IPS-20b (cell line): ENCODE measurements around the gene NPIPA1.
"Not testable (repeated sequence)": the region's sequence is repeated elsewhere in the genome, so short reads cannot be mapped to it uniquely, and the experiment has no call there.

ENCODE experiments used
- H3K27ac ChIP-seq: one replicate; pipeline ENCODE4 v1.5.1; 2013; ENCODE audit warnings: low read length
- H3K27me3 ChIP-seq: 2 replicates; pipeline ENCODE4 v1.6.1; 2013; ENCODE audit warnings: mild to moderate bottlenecking, low read length, inconsistent platforms; ENCODE audit not compliant: insufficient read depth
- H3K36me3 ChIP-seq: 2 replicates; pipeline ENCODE4 v1.6.1; 2013; ENCODE audit warnings: low read depth, mild to moderate bottlenecking, inconsistent platforms, low read length, moderate library complexity; ENCODE audit not compliant: insufficient read depth
- H3K4me1 ChIP-seq: 2 replicates; pipeline ENCODE4 v1.6.1; 2013; ENCODE audit warnings: mild to moderate bottlenecking, control low read depth, inconsistent platforms, low read length, moderate library complexity; ENCODE audit not compliant: insufficient read depth
- H3K4me3 ChIP-seq: 2 replicates; pipeline ENCODE4 v1.5.1; 2013; ENCODE audit warnings: mild to moderate bottlenecking, low read length, inconsistent platforms
- H3K9ac ChIP-seq: 2 replicates; pipeline ENCODE4 v1.6.1; 2013; ENCODE audit warnings: low read depth, mild to moderate bottlenecking, inconsistent platforms, low read length, moderate library complexity
- H3K9me3 ChIP-seq: 2 replicates; pipeline ENCODE4 v1.6.1; 2013; ENCODE audit warnings: mild to moderate bottlenecking, low read depth, low read length, inconsistent platforms; ENCODE audit not compliant: insufficient read depth

NPIPA1 gene

DNA sequence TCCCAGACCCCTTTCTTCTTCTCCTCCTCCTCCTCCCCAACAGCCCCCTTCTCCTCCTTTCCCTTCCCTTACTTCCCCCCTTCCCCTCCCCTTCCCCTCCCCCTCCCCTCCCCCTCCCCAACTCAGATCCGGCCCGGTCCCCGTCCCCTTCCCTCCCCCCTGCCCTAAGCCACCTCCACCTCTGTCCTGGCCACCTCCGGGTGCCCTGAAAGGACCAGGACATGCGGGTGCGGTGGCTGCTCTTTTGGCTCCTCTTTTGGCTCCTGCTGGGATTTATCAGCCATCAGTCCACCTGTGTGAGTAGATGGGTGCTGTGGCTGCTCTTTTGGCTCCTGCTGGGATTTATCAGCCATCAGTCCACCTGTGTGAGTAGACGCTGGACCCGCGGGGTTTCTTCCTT, 751 bp downstream of the NPIPA1 start:
- H3K9ac ChIP-seq, H3K27me3 ChIP-seq, H3K4me1 ChIP-seq, H3K4me3 ChIP-seq, H3K9me3 ChIP-seq, H3K27ac ChIP-seq, H3K36me3 ChIP-seq: not testable (repeated sequence)

DNA sequence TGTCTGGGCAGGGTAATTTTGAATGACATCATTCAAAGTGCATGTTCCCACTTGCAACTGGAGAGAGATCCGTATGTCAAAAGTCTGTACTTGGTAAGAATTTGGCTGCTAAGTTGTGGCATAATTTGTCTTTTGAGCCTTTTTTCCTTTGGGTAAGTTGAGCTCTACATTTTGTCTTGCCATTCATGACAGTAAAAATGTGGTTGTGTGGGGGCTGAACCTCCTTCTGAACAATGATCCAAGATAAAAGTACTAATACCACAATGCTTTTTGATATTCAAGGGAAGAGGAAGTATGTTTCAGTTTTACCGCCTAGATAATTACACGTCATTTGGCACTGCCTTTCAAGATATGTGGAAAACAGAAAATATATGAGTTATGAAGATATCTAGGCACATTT, 5.4 kb downstream of the NPIPA1 start:
- not testable (repeated sequence) for H3K9ac ChIP-seq, H3K27ac ChIP-seq, H3K36me3 ChIP-seq, H3K27me3 ChIP-seq, H3K4me3 ChIP-seq, H3K9me3 ChIP-seq, H3K4me1 ChIP-seq

- no peaks in the 10 kb centered on the region for H3K9me3 ChIP-seq
These were observed 18.4 kb downstream of the NPIPA1 start for GRCh38 chr16:14955546-14956231.

GRCh38 chr16:14957576-14958322, 20.5 kb downstream of the NPIPA1 start:
- H3K27me3 ChIP-seq, result no peaks in the 10 kb centered on the region
- H3K9me3 ChIP-seq, result no peaks in the 10 kb centered on the region
- H3K36me3 ChIP-seq, result no peaks in the 10 kb centered on the region
- no peak overlapping the region for H3K27ac ChIP-seq
- H3K4me3 ChIP-seq, result no peak overlapping the region
- no peaks in the 10 kb centered on the region for H3K4me1 ChIP-seq
- H3K9ac ChIP-seq, result no peak overlapping the region

More at GRCh38 chr16:14955546-14956231, 18.4 kb downstream of the NPIPA1 start:
- Histone ChIP-seq H3K4me1 (no peaks in the 10 kb centered on the region), H3K9ac (no peak overlapping the region), H3K27ac (no peak overlapping the region), H3K4me3 (no peak overlapping the region), H3K36me3 (no peaks in the 10 kb centered on the region), H3K27me3 (no peaks in the 10 kb centered on the region)

DNA sequence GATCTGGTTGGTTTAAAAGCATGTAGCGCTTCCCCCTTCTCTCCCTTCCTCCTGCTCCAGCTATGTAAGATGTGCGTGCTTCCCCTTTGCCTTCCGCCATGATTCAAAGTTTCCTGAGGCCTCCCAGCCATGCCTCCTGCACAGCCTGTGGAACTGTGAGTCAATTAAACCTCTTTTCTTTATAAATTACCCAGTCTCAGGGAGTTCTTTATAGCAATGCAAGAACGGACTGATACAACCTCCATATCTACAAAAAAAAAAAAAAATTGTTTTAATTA, 21.0 kb downstream of the NPIPA1 start:
- H3K9me3 ChIP-seq, result no peaks in the 10 kb centered on the region
- H3K4me1 ChIP-seq, result no peaks in the 10 kb centered on the region
- no peaks in the 10 kb centered on the region for H3K36me3 ChIP-seq
- H3K9ac ChIP-seq, result no peak overlapping the region
- H3K4me3 ChIP-seq, result no peak overlapping the region
- H3K27ac ChIP-seq, result no peak overlapping the region
- no peaks in the 10 kb centered on the region for H3K27me3 ChIP-seq

DNA sequence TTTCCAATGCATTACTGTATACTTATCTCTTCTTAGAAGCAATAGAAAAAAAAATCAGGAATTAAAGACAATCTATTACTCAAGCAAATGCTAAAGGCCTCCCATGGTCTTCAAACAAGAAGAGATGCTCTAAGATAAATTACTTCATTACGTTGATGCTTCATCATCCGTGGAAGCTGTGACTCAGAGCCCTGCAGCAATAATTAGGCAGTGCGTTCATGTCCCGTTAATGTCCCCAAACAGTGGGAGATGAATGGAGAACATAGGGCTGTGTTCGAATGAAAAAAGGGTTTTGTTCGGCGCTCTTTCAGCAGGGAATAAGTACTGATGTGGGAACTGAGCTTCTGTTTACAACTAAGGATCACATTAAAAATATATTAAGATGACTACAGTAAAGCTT, 21.7 kb downstream of the NPIPA1 start:
- Histone ChIP-seq H3K36me3 (no peaks in the 10 kb centered on the region), H3K4me3 (no peak overlapping the region), H3K4me1 (no peaks in the 10 kb centered on the region), H3K9ac (no peak overlapping the region), H3K27me3 (no peaks in the 10 kb centered on the region), H3K27ac (no peak overlapping the region), H3K9me3 (no peaks in the 10 kb centered on the region)

DNA sequence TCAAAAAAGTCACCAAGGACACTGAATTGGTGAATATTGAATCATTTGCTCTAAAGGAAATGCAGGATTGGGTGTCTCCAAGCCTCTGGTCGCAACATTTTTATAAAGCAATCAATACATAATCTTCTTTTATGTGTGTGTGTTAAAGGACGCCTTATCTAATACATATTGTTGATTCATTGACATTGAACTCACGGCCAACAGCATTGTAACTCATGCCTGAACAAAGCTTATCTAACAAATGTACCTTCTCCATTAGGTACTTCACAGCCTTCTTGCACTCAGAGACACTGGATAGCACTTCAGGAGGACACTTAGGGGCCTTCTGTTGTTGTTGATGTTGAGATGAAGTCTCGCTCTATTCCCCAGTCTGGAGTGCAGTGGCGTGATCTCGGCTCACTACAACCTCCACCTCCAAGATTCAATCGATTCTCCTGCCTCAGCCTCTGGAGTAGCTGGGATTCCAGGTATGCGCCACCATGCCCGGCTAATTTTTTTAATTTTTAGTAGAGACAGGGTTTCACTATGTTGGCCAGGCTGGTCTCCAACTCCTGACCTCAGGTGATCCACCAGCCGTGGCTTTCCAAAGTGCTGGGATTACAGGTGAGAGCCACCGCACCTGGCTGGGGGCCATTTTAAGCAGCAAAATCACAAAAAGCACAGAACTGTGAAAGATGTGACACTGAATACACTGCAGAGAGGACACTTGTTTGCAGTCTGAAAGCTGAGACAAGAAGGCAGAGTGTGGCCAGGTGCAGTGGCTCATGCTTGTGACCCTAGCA, 24.4 kb downstream of the NPIPA1 start:
- H3K9me3 ChIP-seq, result no peaks in the 10 kb centered on the region
- no peaks in the 10 kb centered on the region for H3K36me3 ChIP-seq
- no peaks in the 10 kb centered on the region for H3K4me1 ChIP-seq
- H3K9ac ChIP-seq, result no peak overlapping the region
- no peak overlapping the region for H3K27ac ChIP-seq
- no peak overlapping the region for H3K4me3 ChIP-seq
- H3K27me3 ChIP-seq, result no peaks in the 10 kb centered on the region

DNA sequence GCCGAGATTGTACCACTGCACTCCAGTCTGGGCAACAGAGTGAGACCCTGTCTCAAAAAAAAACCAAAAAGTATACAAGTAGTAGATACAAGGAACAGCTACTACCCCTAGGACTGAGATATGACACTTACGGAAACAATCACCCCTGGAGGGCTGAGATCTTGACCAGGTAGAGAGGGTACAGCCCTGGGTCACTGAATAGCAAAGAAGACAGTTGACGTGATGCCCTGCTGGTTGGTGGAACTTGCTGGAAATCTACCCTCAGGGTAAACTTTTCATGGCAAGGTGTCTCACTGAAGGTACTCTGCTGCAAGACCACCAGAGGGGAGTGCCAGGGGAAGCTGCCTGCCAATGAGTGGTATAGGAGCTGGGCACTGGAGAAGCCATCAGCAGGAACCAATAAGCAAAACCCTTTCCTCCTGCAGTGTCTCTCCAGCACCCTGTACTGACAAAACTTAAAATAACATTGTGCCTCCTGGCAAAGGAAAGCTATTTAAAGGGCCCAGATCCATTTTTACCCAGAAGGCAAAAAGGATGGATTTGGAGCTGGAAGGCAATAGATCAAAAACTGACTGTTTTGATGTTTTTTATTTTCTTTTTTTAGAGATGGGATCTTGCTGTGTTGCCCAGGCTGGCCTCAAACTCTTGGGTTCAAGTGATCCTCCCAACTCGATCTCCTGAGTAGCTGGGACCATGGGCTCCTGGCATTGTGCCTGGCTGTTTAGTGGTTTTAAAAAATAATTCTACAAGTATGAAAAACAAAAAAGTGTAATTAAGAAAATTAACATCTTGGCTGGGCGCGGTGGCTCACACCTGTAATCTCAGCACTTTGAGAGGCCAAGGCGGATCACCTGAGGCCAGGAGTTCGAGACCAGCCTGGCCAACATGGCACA, 26.3 kb downstream of the NPIPA1 start:
- H3K4me1 ChIP-seq, result no peaks in the 10 kb centered on the region
- H3K27ac ChIP-seq, result no peak overlapping the region
- H3K36me3 ChIP-seq, result no peaks in the 10 kb centered on the region
- no peaks in the 10 kb centered on the region for H3K9me3 ChIP-seq
- no peak overlapping the region for H3K4me3 ChIP-seq
- H3K27me3 ChIP-seq, result no peaks in the 10 kb centered on the region
- H3K9ac ChIP-seq, result no peak overlapping the region

DNA sequence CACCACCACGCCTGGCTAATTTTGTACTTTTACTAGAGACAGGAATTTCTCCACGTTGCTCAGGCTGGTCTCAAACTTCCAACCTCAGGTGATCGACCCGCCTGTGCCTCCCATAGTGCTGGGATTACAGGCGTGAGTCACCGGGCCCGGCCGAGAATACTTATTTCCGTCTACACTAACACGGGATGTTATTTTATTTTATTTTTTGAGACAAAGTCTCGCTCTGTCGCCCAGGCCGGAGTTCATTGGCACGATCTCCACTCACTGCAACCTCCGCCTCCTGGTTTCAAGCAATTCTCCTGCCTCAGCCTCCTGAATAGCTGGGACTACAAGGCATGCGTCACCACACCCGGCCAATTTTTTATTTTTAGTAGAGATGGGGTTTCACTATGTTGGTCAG, 28.1 kb downstream of the NPIPA1 start:
- no peaks in the 10 kb centered on the region for H3K9me3 ChIP-seq
- no peaks in the 10 kb centered on the region for H3K4me1 ChIP-seq
- no peak overlapping the region for H3K9ac ChIP-seq
- no peaks in the 10 kb centered on the region for H3K27me3 ChIP-seq
- H3K36me3 ChIP-seq, result no peaks in the 10 kb centered on the region
- H3K4me3 ChIP-seq, result no peak overlapping the region
- H3K27ac ChIP-seq, result no peak overlapping the region

GRCh38 chr16:14969795-14970194, 32.6 kb downstream of the NPIPA1 start:
- not testable (repeated sequence) for H3K4me1 ChIP-seq, H3K27ac ChIP-seq, H3K4me3 ChIP-seq, H3K36me3 ChIP-seq, H3K27me3 ChIP-seq, H3K9me3 ChIP-seq, H3K9ac ChIP-seq

DNA sequence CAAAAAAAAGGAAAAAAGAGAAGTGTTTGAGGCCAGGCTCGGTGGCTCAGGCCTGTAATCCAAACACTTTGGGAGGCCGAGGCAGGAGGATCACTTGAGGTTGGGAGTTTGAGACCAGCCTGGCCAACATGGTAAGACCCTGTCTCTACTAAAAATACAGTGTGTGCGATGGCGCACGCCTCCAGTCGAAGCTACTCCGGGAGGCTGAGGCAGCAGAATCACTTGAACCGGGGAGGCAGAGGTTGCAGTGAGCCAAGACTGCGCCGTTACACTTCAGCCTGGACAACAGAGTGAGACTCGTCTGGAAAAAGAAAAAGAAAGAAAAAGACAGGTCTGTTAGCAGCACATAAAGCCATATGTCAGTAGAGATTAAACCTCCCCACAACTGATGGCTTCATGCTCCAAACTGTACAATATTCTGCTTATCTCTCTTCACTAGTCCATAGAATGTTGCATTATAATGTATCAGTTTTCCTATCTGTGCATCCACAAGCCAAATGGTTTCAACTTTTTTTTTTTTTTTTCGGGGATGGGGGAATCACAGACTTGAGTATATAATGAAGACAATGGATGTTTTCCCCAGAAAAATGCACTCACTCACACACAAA, 34.5 kb downstream of the NPIPA1 start:
- H3K9me3 ChIP-seq, H3K27ac ChIP-seq, H3K36me3 ChIP-seq, H3K4me3 ChIP-seq, H3K9ac ChIP-seq, H3K4me1 ChIP-seq, H3K27me3 ChIP-seq: not testable (repeated sequence)
